ENCODE measurements around the gene ANKRD24.

DNA sequence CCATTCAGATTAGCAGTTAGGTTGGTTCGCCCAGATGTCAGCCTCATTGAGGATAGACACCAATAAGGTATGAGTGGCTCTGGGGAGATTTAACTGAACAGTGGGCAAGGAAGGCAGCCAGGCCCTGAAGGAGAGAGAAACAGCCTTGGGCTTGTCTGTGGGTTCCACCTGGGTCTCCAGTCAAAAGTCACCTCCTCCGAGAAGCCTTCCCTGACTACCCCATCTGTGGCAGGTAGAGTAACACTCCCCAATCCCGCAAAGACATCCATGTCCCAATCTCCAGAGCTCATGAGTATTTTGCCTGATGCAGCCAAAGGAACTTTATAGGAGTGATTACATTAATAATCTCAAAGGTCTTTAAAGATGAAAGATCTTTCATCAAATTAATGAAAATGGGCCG, 56.3 kb downstream of the ANKRD24 start:
- TF ChIP-seq SNAI2 (CRISPR knock-in tag; IDR thresholded peaks at IDR 0.05) (no peak), ZFP3 (CRISPR knock-in tag; IDR thresholded peaks at IDR 0.05) (no peak)

All from SK-N-SH treated with all-trans-retinoic acid at 6 μM for 48 hours (cell line).